Stimulated activated CD4-positive, alpha-beta T cell treated with anti-CD3 and anti-CD28 coated beads, Interleukin-15, amount 100 ng/mL, for 24 hours (primary cell): ENCODE measurements around the gene FOXJ3.

Source experiments
- DNase-seq: peaks from one replicate; pipeline ENCODE4 v3.0.0-alpha.2; 2020

FOXJ3 gene

GRCh38 chr1:42163536-42164503 is 171.2 kb downstream of the FOXJ3 start:
- DNase-seq: no peak

- DNase-seq: no peak
Measured at GRCh38 chr1:42163114-42163513, 171.9 kb downstream of the FOXJ3 start.

GRCh38 chr1:42162181-42162580 is 172.9 kb downstream of the FOXJ3 start:
- DNase-seq: no peak

GRCh38 chr1:42158189-42158588 is 176.8 kb downstream of the FOXJ3 start:
- no peak for DNase-seq

DNA sequence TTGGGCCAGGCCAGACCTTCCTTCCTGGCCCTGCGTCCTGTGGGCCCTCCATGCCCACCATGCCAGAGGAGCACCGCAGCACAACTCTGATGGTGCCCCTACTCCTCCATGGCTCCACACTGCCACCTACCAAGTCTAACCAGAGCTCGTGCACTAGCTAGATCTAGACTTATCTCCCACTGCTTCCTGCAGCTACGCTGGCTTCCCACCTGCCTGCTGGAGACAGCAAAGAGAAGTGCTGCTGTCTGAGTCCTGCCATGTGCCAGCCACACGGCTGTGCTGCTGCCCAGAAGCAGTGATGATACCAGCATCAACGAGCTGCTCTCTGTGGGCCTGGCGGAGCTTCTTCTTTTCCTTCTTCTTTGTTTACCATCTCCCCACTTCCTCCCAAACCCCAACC is 177.4 kb downstream of the FOXJ3 start:
- DNase-seq: peak; percentile 23

GRCh38 chr1:42155362-42155761 is 179.7 kb downstream of the FOXJ3 start:
- DNase-seq: no peak

DNA sequence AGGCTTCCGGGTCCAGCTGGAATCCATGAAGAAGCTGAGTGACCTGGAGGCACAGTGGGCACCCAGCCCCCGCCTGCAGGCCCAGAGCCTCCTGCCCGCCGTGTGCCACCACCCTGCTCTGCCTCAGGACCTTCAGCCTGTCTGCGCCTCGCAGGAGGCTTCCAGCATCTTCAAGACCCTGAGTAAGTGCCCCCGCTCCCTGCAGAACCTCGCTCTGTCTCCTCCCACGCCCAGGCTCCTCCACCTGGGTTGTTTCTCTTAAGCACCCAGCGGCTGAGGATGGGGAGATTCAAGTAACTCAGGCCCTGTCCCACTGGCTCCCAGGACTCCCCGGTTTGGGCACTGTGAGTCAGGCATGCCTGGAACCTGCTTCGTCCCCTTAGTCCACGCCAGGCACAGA is 180.3 kb downstream of the FOXJ3 start:
- DNase-seq: no peak

DNA sequence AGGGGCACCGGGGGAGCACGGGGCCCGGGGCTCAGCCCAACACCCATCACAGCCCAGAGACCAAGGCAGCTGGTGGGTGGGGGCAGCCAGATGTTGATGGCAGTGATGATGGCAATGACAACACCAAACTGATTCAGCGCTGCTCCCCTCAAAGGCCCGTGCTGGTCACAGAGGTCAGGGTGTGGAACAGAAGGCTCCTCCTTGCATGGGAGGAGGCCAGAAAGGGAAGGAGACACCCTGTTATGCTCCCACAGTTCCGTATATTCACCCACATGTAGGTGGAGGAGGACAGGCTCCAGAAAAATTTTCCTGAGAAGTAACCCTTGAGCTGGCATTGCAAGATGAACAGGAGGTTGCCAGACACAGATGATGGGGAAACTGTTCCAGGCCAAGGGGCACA is 181.4 kb downstream of the FOXJ3 start:
- DNase-seq: no peak

GRCh38 chr1:42152907-42153600 is 182.0 kb downstream of the FOXJ3 start, which contains the start of gene GUCA2B:
GUCA2B (plus strand) TSS chr1:42153410; CDS start chr1:42153451, 41 bp downstream.
- DNase-seq: no peak

- DNase-seq: no peak
Measured at GRCh38 chr1:42152119-42152518, 182.9 kb downstream of the FOXJ3 start.

DNA sequence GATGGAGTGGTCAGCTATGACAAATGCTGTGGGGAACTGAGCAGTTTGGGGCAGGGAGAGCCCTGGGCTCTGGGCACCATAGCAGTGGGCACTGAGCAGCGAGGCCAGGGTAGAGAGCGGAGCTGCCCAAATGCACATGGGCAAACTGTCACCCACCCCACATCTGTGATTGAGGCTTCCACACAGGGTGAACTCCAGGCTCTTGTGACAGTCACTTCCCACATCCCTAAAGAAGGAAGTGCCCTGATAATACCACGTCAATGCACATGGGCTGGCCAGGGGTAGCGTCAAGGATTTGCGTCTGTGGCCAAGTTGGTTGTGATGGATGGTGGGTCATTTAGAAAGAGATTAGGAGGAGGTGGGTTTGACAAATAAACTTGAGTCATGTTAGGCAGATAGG is 184.4 kb downstream of the FOXJ3 start:
- DNase-seq: no peak

DNA sequence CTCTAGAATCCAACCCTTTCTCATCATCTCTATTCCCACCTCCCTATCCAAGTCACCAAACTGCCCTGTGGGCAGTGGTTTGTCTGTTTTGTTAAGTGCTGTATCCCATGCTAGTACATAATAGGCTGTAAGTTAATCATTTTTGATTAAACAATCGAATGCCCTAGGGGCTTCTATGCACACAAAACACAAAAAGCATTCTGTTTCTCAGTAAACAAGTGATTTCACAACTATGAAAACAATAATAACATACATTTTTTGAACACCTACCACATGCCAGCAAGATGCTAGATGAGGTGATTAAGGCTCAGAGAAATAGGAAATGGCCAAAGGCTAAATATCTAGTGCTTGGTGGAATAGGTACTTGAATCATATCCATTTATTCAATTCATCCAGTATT is 186.9 kb downstream of the FOXJ3 start:
- DNase-seq: no peak

DNA sequence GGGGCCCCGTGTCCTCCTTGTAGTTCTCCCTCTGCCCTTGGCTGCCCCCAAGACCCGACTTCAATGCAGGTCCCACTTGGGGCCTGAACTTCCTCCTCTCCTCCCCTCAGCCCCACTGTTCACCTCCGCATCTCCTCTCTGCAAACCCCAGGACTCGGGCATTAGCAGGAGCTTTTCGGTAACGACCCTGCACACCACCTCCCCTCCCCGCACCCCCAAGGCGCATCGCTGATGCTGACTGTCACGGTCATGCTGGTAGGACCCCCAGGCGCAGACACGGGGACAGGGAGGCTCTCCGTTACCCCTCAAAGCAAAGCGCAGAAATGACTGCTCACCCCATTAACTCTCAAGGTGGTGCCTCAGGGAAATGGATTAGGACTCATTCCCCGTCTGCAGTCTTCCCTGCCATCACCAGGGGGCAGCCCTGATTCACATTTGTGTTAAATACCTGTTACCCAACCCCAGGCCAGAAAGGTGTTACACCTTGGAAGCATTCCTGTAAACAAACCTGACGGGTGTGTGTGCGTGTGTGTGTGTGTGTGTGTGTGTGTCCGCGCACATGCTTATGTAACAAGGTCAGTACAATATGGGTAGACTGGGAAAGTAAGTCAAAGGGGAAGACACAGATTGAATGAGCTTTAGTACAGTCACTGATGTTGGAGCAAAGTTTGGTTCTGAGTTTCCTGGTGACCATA is 188.3 kb downstream of the FOXJ3 start:
- peak; percentile 82 for DNase-seq

- DNase-seq: no peak
Measured at GRCh38 chr1:42145764-42146625, 189.0 kb downstream of the FOXJ3 start.

- no peak for DNase-seq
Measured at GRCh38 chr1:42145389-42145716, 189.7 kb downstream of the FOXJ3 start.

DNA sequence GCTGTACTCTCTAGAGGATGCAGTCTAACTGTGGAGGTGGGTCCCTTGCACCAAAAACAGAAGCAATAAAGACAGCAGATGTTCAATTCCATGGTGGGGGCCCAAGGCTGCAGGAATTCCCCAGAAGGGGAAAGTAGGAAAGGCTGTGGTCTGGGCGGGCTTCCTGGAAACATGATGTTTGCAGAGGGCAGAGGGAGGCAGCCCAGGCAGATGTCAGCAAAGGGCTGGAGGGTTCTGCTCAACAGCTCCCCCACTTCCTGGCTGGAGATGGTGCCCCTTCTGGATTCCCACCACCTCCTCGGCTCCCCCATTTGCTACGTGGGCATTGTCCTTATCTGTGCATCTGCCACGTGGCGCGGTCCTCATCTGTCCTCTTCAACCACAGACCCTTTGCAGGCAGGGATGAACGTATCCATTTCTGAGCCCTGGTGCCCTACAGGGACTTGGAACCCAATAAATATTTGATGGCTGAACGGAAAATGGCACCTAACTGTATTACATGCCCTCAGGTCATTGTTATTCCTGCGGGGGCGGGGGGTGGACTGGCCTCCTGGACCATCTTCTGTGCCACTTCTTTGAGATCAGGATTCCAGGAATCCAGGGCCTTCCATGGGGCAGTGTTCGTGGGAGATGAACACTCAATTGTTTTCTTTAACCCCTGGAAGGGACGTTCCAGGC is 190.2 kb downstream of the FOXJ3 start:
- no peak for DNase-seq

DNA sequence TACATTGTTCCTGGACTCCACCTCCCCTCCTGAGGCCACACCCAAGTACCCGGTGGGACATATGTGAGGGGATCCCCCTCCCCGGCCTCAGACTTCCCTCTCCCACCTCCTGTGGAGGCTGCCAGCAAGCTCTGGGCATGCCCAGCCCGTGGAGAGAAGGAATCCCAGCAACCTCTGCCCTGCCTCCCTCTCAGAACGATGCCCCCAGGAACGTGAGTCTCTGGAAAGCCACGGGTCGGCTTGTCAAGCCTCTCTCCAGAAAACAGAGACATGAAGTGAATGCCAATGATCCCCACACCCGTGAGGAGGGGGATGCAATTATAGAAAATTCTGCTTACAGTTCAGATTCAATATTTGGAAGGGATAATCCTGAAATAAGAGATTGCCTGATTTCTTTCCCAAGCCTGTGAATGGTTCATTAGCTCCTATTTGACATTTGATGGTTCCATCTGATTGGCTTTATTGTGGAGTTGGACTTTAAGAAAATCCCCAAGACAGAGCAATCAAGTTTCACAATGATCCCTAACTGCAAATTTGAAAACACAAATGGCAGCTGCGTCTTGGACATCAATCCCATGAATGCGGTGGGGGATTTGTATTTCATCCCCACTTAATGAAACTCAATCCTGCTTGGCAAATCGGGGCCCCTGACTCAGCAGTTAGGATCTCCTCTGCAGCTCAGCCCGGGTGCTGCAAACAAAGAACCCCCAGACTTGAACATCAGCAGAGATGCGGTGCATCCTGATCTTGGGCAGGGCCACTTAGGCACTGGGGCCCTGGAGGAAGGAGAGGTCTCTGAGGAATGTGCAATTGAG is 190.9 kb downstream of the FOXJ3 start:
- DNase-seq: no peak

GRCh38 chr1:42142894-42143675 is 191.9 kb downstream of the FOXJ3 start:
- no peak for DNase-seq

DNA sequence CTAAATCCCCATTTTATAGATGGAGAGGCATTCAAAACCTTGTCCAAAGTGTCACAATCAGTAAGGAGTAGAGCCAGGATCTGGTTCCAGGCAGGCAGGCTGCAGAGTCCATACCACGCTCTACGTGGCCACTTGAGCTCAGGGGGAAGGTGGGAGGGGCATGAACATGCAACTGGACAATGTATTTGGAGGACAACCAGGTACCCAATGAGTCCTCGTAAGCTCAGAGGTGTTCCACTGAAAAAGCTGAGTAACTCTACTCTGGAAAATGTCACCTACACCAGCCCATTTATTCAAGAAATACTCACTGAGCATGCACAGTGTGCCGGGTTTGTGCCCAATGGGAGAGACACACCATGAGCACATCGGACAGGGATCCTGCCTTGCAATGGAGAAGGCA is 193.1 kb downstream of the FOXJ3 start:
- DNase-seq: no peak

DNA sequence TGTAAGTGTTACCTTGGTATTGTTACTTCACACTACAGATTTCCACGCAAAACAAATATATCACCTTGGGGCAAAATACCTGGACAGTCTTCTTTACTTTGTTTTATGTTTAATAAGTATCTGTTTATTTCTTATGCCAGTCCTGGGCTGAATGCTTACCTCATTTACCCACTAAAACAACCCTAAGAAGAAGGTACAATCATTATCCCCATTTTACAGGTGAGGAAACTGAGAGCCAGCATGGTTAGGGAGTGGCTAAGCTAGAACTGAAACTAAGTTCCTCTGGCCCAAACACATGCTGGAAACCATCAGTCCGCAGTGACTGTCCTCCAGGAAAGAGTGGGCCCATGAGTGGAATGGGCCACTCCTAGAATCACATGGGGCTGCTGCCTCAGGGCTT is 194.8 kb downstream of the FOXJ3 start:
- DNase-seq: no peak
